ENCODE measurements around the gene SPSB3.
"Not testable (repeated sequence)": the region's sequence is repeated elsewhere in the genome, so short reads cannot be mapped to it uniquely, and the experiment has no call there.

Gene SPSB3

GRCh38 chr16:1734816-1735215, 47.6 kb downstream of the SPSB3 start:
- DNase-seq, result no peak

GRCh38 chr16:1734123-1734522, 48.2 kb downstream of the SPSB3 start:
- DNase-seq, result no peak

- not testable (repeated sequence) for DNase-seq
These were observed 49.8 kb downstream of the SPSB3 start for GRCh38 chr16:1732551-1732987.

GRCh38 chr16:1732071-1732470, 50.3 kb downstream of the SPSB3 start:
- DNase-seq, result no peak

- DNase-seq, result no peak
These were observed 50.8 kb downstream of the SPSB3 start for GRCh38 chr16:1731603-1732002.

GRCh38 chr16:1731073-1731472, 51.3 kb downstream of the SPSB3 start:
- no peak for DNase-seq

GRCh38 chr16:1729445-1729844, 52.9 kb downstream of the SPSB3 start:
- no peak for DNase-seq

GRCh38 chr16:1729026-1729425, 53.3 kb downstream of the SPSB3 start:
- DNase-seq, result no peak

- no peak for DNase-seq
These were observed 54.4 kb downstream of the SPSB3 start for GRCh38 chr16:1727651-1728624.
